ENCODE measurements around the gene SHC2. TPM values are rescaled to one million over a fixed set of nuclear protein-coding genes. Genes with fewer than 3 reads are reported as not detected.
A peak's percentile ranks its signal among the peaks of the same experiment; 100 is the strongest.

The SHC2 gene
- total and polyA plus RNA-seq, 2 of the 13 experiments (the other 11 are each of a cell fraction or from before 2014, with no cell fraction given), result 9.0 to 18.3 TPM

DNA sequence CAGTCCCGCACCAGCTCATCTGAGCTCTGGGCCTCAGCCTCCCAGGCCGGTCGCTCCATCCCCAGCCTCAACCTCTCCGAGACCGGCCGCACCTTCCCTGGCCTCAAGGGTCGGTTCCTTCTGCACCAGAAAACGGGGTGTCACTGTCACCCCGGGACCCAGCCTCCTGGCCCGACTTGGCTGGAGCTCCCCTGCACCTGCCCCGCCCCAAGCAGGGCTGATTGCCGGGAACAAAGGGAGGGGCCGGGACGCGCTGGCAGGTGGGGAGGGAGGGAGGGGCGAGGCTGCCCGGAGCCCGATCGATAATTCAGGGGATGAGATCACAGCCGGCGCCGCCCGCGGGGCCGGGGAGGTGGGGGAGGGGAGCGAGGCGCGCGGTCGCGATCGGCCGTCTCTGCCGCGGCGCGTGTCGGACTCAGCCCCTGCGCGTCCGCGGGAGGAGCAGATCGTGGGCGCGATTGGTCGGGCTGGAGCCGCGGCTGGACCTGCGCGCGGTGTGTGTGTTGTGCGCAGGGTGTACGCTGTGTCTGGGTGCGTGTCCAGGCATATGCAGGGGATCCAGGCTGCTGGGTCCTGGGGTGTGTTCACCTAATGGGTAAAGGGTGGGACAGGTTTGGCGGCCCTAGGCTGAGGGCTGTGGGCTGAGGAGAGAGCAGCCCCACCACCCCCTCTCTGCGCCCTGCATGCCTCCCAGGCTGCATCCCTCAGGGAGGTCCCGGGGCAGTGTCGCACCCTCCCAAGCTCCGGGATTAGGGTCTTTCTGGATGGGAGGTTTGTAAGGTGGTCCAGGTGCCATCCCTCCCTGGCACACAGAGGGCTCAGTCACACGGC is 1.1 kb upstream of the SHC2 start (continued):
- no peak for TF ChIP-seq SMAD1 (CRISPR knock-in tag; IDR thresholded peaks at IDR 0.05; ENCODE audit: borderline replicate concordance, low read depth)
- no peak for TF ChIP-seq EHMT2 (IDR thresholded peaks at IDR 0.05; ENCODE audit: borderline replicate concordance, low read depth, low read length)
- TF ChIP-seq ZNF230 (CRISPR knock-in tag; IDR thresholded peaks at IDR 0.05), result no peak
- TF ChIP-seq, protein P1, sequence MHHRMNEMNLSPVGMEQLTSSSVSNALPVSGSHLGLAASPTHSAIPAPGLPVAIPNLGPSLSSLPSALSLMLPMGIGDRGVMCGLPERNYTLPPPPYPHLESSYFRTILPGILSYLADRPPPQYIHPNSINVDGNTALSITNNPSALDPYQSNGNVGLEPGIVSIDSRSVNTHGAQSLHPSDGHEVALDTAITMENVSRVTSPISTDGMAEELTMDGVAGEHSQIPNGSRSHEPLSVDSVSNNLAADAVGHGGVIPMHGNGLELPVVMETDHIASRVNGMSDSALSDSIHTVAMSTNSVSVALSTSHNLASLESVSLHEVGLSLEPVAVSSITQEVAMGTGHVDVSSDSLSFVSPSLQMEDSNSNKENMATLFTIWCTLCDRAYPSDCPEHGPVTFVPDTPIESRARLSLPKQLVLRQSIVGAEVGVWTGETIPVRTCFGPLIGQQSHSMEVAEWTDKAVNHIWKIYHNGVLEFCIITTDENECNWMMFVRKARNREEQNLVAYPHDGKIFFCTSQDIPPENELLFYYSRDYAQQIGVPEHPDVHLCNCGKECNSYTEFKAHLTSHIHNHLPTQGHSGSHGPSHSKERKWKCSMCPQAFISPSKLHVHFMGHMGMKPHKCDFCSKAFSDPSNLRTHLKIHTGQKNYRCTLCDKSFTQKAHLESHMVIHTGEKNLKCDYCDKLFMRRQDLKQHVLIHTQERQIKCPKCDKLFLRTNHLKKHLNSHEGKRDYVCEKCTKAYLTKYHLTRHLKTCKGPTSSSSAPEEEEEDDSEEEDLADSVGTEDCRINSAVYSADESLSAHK (CRISPR knock-in tag; IDR thresholded peaks at IDR 0.05; ENCODE audit: borderline replicate concordance), result no peak
- no peak for TF ChIP-seq FOXA1 (IDR thresholded peaks at IDR 0.05)
- no peak for TF ChIP-seq FOXA1 (CRISPR knock-in tag; IDR thresholded peaks at IDR 0.05)
- TF ChIP-seq SOX13 (IDR thresholded peaks at IDR 0.05), result no peak
- TF ChIP-seq SOX13 (CRISPR knock-in tag; conservative IDR thresholded peaks at IDR 0.05 in 1 of 2, IDR thresholded peaks at IDR 0.05 in 1 of 2), result peak in 1 of 2 experiments; percentile 68; a peak in 2 of 4 replicates
- TF ChIP-seq ZNF292 (CRISPR knock-in tag; IDR thresholded peaks at IDR 0.05; ENCODE audit: borderline replicate concordance, low read depth), result no peak
- peak; percentile 42; the same call in 1 of the 2 replicates for TF ChIP-seq ZNF235 (CRISPR knock-in tag; IDR thresholded peaks at IDR 0.05; ENCODE audit: borderline replicate concordance)
- TF ChIP-seq ZNF136 (CRISPR knock-in tag; IDR thresholded peaks at IDR 0.05; ENCODE audit: low read depth), result no peak
- TF ChIP-seq U2AF1 (optimal IDR thresholded peaks at IDR 0.05; ENCODE audit: low read depth, low read length), result no peak
- TF ChIP-seq JUND (CRISPR knock-in tag; IDR thresholded peaks at IDR 0.05), result no peak
- no peak for TF ChIP-seq ZFP37 (CRISPR knock-in tag; IDR thresholded peaks at IDR 0.05; ENCODE audit: borderline replicate concordance)
- no peak for TF ChIP-seq ZNF251 (CRISPR knock-in tag; IDR thresholded peaks at IDR 0.05)
- TF ChIP-seq, protein P2, sequence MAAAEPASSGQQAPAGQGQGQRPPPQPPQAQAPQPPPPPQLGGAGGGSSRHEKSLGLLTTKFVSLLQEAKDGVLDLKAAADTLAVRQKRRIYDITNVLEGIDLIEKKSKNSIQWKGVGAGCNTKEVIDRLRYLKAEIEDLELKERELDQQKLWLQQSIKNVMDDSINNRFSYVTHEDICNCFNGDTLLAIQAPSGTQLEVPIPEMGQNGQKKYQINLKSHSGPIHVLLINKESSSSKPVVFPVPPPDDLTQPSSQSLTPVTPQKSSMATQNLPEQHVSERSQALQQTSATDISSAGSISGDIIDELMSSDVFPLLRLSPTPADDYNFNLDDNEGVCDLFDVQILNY (CRISPR knock-in tag; conservative IDR thresholded peaks at IDR 0.05), result no peak
- TF ChIP-seq MEIS1 (CRISPR knock-in tag; IDR thresholded peaks at IDR 0.05; ENCODE audit: borderline replicate concordance), result no peak
- no peak; the same call in 1 of the 2 replicates for TF ChIP-seq ESRRA (CRISPR knock-in tag; IDR thresholded peaks at IDR 0.05; ENCODE audit: low read depth)
- no peak for TF ChIP-seq ZNF891 (CRISPR knock-in tag; IDR thresholded peaks at IDR 0.05)
- TF ChIP-seq, protein P3, sequence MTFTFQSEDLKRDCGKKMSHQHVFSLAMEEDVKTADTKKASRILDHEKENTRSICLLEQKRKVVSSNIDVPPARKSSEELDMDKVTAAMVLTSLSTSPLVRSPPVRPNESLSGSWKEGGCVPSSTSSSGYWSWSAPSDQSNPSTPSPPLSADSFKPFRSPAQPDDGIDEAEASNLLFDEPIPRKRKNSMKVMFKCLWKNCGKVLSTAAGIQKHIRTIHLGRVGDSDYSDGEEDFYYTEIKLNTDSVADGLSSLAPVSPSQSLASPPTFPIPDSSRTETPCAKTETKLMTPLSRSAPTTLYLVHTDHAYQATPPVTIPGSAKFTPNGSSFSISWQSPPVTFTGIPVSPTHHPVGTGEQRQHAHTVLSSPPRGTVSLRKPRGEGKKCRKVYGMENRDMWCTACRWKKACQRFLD (CRISPR knock-in tag; IDR thresholded peaks at IDR 0.05; ENCODE audit: borderline replicate concordance), result no peak
- no peak for TF ChIP-seq ZNF274 (CRISPR knock-in tag; IDR thresholded peaks at IDR 0.05)
- TF ChIP-seq ZNF280B (CRISPR knock-in tag; IDR thresholded peaks at IDR 0.05; ENCODE audit: borderline replicate concordance), result no peak
- peak; percentile 77 for TF ChIP-seq THAP11 (CRISPR knock-in tag; IDR thresholded peaks at IDR 0.05)
- no peak for TF ChIP-seq ZNF546 (CRISPR knock-in tag; conservative IDR thresholded peaks at IDR 0.05)
- no peak for TF ChIP-seq ZNF557 (CRISPR knock-in tag; IDR thresholded peaks at IDR 0.05)
